ENCODE measurements around the gene STOML1.

GRCh38 chr15:74038707-74039655, 46.9 kb upstream of the STOML1 start:
- no peak for TF ChIP-seq REST (IDR thresholded peaks at IDR 0.05; ENCODE audit: unreplicated experiment)
- no peak for TF ChIP-seq EZH2 (IDR thresholded peaks at IDR 0.05; ENCODE audit: low read depth, unreplicated experiment)
- TF ChIP-seq CREB1 (CRISPR knock-in tag; IDR thresholded peaks at IDR 0.05; ENCODE audit: low read depth) = no peak
- no peak for TF ChIP-seq CTCF (conservative IDR thresholded peaks at IDR 0.05; ENCODE audit: low read depth in 2 of 2)
- no peak for TF ChIP-seq JUNB (IDR thresholded peaks at IDR 0.05; ENCODE audit: unreplicated experiment)
- TF ChIP-seq NANOG (IDR thresholded peaks at IDR 0.05; ENCODE audit: borderline replicate concordance) = no peak
- no peak for TF ChIP-seq POLR2AphosphoS5 (IDR thresholded peaks at IDR 0.05; ENCODE audit: low read depth)
- TF ChIP-seq ZNF114 (CRISPR knock-in tag; IDR thresholded peaks at IDR 0.05) = no peak
- TF ChIP-seq EZH2phosphoT487 (IDR thresholded peaks at IDR 0.05; ENCODE audit: unreplicated experiment) = no peak
